NCI-H128 (cell line): ENCODE data around the gene RBM6.
A peak's percentile ranks its signal among the peaks of the same experiment; 100 is the strongest.
"Not testable (repeated sequence)": the region's sequence is repeated elsewhere in the genome, so short reads cannot be mapped to it uniquely, and the experiment has no call there.

ENCODE experiments used
- DNase-seq: peaks from one replicate; lab custom pipeline; 2025; ENCODE audit not compliant: unreplicated experiment; lab: John Stamatoyannopoulos, UW

RBM6 gene

GRCh38 chr3:49916686-49917085, 23.3 kb upstream of the RBM6 start:
- no peak for DNase-seq

GRCh38 chr3:49917806-49918590, 22.0 kb upstream of the RBM6 start:
- DNase-seq: not testable (repeated sequence)

GRCh38 chr3:49924683-49925082, 15.3 kb upstream of the RBM6 start:
- no peak for DNase-seq

GRCh38 chr3:49925485-49925884, 14.5 kb upstream of the RBM6 start:
- no peak for DNase-seq

- DNase-seq: no peak
Measured at GRCh38 chr3:49926117-49926728, 13.7 kb upstream of the RBM6 start.

- no peak for DNase-seq
Measured at GRCh38 chr3:49927798-49928197, 12.2 kb upstream of the RBM6 start.

GRCh38 chr3:49928481-49929017, 11.4 kb upstream of the RBM6 start:
- DNase-seq: no peak

- peak; percentile 55 for DNase-seq
Measured at GRCh38 chr3:49929291-49930167, 10.4 kb upstream of the RBM6 start, which contains the start of gene MON1A. Gene MON1A (minus strand): TSS chr3:49929811. CDS start chr3:49913346, 16,465 bp downstream.

- DNase-seq: no peak
Measured at GRCh38 chr3:49930168-49930690, 9.7 kb upstream of the RBM6 start.

- no peak for DNase-seq
Measured at GRCh38 chr3:49930922-49931321, 9.0 kb upstream of the RBM6 start.

- not testable (repeated sequence) for DNase-seq
Measured at GRCh38 chr3:49932281-49932680, 7.7 kb upstream of the RBM6 start.

- no peak for DNase-seq
Measured at GRCh38 chr3:49937090-49937489, 2.9 kb upstream of the RBM6 start.

GRCh38 chr3:49940667-49941249, 808 bp downstream of the RBM6 start:
- no peak for DNase-seq

- no peak for DNase-seq
Measured at GRCh38 chr3:49942651-49943050, 2.7 kb downstream of the RBM6 start.

- no peak for DNase-seq
Measured at GRCh38 chr3:49952924-49953323, 13.0 kb downstream of the RBM6 start.

- DNase-seq: no peak
Measured at GRCh38 chr3:49955636-49956035, 15.7 kb downstream of the RBM6 start.

- DNase-seq: no peak
Measured at GRCh38 chr3:49966233-49966942, 26.4 kb downstream of the RBM6 start.

- DNase-seq: no peak
Measured at GRCh38 chr3:49967291-49967690, 27.3 kb downstream of the RBM6 start.

- no peak for DNase-seq
Measured at GRCh38 chr3:49968346-49968745, 28.4 kb downstream of the RBM6 start.

GRCh38 chr3:49972656-49973055, 32.7 kb downstream of the RBM6 start:
- DNase-seq: no peak
